Measurements from ENCODE around the gene PNPT1. TPM values are rescaled to one million over a fixed set of nuclear protein-coding genes. Genes with fewer than 3 reads are reported as not detected.

The PNPT1 gene
- total and polyA plus RNA-seq, 2 of the 4 experiments (the other 2 are of a cell fraction): 11.2 to 14.3 TPM

- Histone ChIP-seq H2BK20ac (ENCODE audit: low read depth, low read length) (no peak overlapping the region), H2BK15ac (ENCODE audit: low read depth, low read length) (no peak overlapping the region; the same call in 2 of the 3 replicates), H2BK120ac (ENCODE audit: low read depth, low read length) (no peak overlapping the region; the same call in 1 of the 2 replicates), H2AFZ (replicated peaks; ENCODE audit: low read length, poor library complexity) (peak overlapping the region; percentile 94), H3K9me1 (ENCODE audit: insufficient read depth, low read length) (peaks cover 7% of the 10 kb centered on the region; the same call in 1 of the 2 replicates), H3K4me3 (ENCODE audit: insufficient read depth, low read depth, low read length) (peak overlapping the region; percentile 84), H2AK5ac (ENCODE audit: low read depth, low read length) (peak overlapping the region; percentile 79), H3K27me3 (ENCODE audit: control insufficient read depth, insufficient read depth, low read length) (no peaks in the 10 kb centered on the region), H3K9ac (ENCODE audit: low read depth, low read length) (peak overlapping the region; percentile 95), H4K20me1 (ENCODE audit: insufficient read depth, low read length) (peaks cover 12% of the 10 kb centered on the region; the same call in 1 of the 2 replicates), H3K4ac (ENCODE audit: low read depth, low read length) (peak overlapping the region; percentile 94), H3K4me2 (ENCODE audit: low read depth, low read length) (peak overlapping the region; percentile 97), H3K23ac (ENCODE audit: low read depth, low read length) (peak overlapping the region; percentile 98), H3K27ac (ENCODE audit: insufficient read depth, low read length) (peak overlapping the region; percentile 81), H3K4me1 (ENCODE audit: control insufficient read depth, insufficient read depth, low read length) (peaks cover 3% of the 10 kb centered on the region), H3K14ac (replicated peaks; ENCODE audit: low read depth, low read length) (peak overlapping the region; percentile 98), H4K91ac (ENCODE audit: insufficient read depth, low read depth, low read length) (peak overlapping the region; percentile 82), H3K79me1 (ENCODE audit: low read depth in 1 of 2, low read length in 2 of 2) (peaks cover 22 to 40% of the 10 kb centered on the region in 2 experiments), H4K8ac (ENCODE audit: low read depth in 2 of 2, low read length in 2 of 2) (peak overlapping the region; percentile 37 to 93; a peak in 3 of 4 replicates), H3K36me3 (ENCODE audit: control insufficient read depth, insufficient read depth, low read length) (no peaks in the 10 kb centered on the region), H3K9me3 (ENCODE audit: control insufficient read depth, insufficient read depth, low read length) (no peaks in the 10 kb centered on the region), H3K18ac (ENCODE audit: low read depth, low read length) (peak overlapping the region; percentile 65; the same call in 1 of the 2 replicates), H3K56ac (ENCODE audit: extremely low read depth, insufficient read depth, low read length) (peak overlapping the region; percentile 93), H4K5ac (ENCODE audit: low read depth, low read length) (peak overlapping the region; percentile 76), H2BK5ac (ENCODE audit: low read depth, low read length, poor library complexity, severe bottlenecking) (peak overlapping the region; percentile 86), H2AK9ac (replicated peaks; ENCODE audit: low read depth, low read length, poor library complexity) (peak overlapping the region; percentile 93)
- peak; percentile 43 for DNase-seq
- CTCF ChIA-PET: no interaction called here
- POLR2A ChIA-PET (ENCODE audit: unreplicated experiment): interaction anchor here (1.4 kb wide), 1 partner anchor 19 kb away, joined by 3 read pairs; no protein-coding TSS in a partner anchor
- dilution Hi-C loops (cut with HindIII; ENCODE audit: low sequenced_read_pairs, unreplicated experiment): no loop called here
- intact Hi-C loops (cut with micrococcal nuclease): no loop called here
- TF ChIP-seq MXI1 (IDR thresholded peaks at IDR 0.05; ENCODE audit: borderline replicate concordance, low read depth, low read length) (peak; percentile 39; the same call in 1 of the 2 replicates), POLR2A (IDR thresholded peaks at IDR 0.05; ENCODE audit: low read depth, low read length) (no peak)
- BruUV-seq (replicated peaks): TSS peak; percentile 71
- in situ Hi-C loops (cut with MboI; ENCODE audit: low sequenced_read_pairs): no loop called here
- WGBS, 2 experiments (ENCODE audit: extremely low coverage in 2 of 2, insufficient read length in 1 of 2): 2% methylated on average over 18 of the region's 32 CpGs; no CpG with 5 or more reads in 1 of the 2 experiments
- ATAC-seq (ENCODE audit: low read depth): peak; percentile 22
These were observed 75.2 kb downstream of the PNPT1 start for GRCh38 chr2:55618275-55619055.

All from IMR-90 (cell line).